ENCODE results near the gene HS1BP3. TPM values are rescaled to one million over a fixed set of nuclear protein-coding genes. Genes with fewer than 3 reads are reported as not detected.

Gene HS1BP3
- total RNA-seq, 1 donor from 2014 or later: 33.2 TPM

DNA sequence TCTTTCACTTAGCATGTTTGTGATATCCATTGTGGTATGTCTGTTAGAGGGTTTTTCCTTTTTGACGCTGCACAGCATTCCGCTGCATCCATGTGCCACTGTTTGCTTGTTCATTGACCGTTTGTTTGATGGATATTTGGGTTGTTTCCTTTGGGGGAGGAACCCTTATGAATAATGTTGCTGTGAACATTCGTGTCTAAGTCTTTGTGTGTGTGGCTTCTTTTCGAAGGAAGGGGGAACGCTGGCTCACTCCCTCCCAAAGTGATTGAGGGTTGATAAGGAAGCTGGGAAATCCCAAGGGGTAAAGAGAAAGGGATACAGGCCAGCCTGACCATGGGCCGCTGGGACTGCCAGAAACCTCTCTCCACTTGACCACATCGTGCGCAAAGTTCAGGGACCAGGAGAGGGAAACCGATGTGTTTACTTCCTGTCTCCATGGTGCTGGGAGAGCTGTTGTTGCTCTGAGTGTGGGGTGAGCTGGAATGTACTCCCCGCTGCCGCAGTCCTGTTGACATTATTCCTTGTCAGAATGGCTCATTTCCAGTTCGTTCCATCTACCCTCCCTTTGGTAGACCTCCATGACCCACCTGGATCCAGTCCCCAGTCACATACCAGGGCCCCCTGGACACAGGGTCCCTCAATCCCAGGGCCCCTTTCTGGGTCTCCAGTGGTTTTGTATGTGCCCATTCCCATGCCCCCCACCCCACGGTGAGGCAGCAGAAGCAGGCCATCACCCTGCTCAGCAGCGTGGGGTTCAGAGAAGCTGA lies 39.6 kb downstream of the HS1BP3 start:
- H3K36me3 Mint-ChIP-seq (ENCODE audit: low read depth): peaks cover 5% of the 10 kb centered on the region
- no peaks in the 10 kb centered on the region for H3K27me3 Mint-ChIP-seq (ENCODE audit: low read depth)
- TF ChIP-seq, protein P1, sequence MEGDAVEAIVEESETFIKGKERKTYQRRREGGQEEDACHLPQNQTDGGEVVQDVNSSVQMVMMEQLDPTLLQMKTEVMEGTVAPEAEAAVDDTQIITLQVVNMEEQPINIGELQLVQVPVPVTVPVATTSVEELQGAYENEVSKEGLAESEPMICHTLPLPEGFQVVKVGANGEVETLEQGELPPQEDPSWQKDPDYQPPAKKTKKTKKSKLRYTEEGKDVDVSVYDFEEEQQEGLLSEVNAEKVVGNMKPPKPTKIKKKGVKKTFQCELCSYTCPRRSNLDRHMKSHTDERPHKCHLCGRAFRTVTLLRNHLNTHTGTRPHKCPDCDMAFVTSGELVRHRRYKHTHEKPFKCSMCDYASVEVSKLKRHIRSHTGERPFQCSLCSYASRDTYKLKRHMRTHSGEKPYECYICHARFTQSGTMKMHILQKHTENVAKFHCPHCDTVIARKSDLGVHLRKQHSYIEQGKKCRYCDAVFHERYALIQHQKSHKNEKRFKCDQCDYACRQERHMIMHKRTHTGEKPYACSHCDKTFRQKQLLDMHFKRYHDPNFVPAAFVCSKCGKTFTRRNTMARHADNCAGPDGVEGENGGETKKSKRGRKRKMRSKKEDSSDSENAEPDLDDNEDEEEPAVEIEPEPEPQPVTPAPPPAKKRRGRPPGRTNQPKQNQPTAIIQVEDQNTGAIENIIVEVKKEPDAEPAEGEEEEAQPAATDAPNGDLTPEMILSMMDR (IDR thresholded peaks at IDR 0.05): no peak
- H3K4me1 Mint-ChIP-seq (ENCODE audit: low read depth): peaks cover 23% of the 10 kb centered on the region
- peak overlapping the region; percentile 84 for H3K27ac Mint-ChIP-seq (ENCODE audit: unreplicated experiment)
- H3K9me3 Mint-ChIP-seq (ENCODE audit: low read depth): peaks cover 9% of the 10 kb centered on the region
- H3K4me3 Mint-ChIP-seq (ENCODE audit: unreplicated experiment): no peak overlapping the region
- DNase-seq (ENCODE audit: low spot score): peak; percentile 54

DNA sequence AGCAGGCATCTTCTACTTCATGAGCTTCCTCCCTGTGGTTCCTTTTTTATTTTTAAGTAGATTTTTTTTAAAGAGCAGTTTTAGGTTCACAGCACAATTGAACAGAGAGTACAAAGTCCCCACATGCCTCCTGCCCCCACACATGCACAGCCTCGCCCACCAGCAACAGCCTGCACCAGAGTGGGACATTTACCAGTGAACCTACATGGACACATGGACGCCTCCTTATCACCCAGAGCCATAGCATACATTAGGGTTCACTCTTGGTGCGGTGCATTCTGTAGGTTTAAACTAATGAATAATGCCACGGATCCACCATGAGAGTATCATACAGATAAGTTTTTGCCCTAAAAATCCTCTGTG lies 40.9 kb downstream of the HS1BP3 start:
- Mint-ChIP-seq H3K4me3 (ENCODE audit: unreplicated experiment) (no peak overlapping the region), H3K27me3 (ENCODE audit: low read depth) (no peaks in the 10 kb centered on the region), H3K27ac (ENCODE audit: unreplicated experiment) (no peak overlapping the region), H3K9me3 (ENCODE audit: low read depth) (peaks cover 9% of the 10 kb centered on the region), H3K4me1 (ENCODE audit: low read depth) (peaks cover 35% of the 10 kb centered on the region), H3K36me3 (ENCODE audit: low read depth) (peaks cover 5% of the 10 kb centered on the region)
- DNase-seq (ENCODE audit: low spot score): peak; percentile 33
- TF ChIP-seq, protein P1 (IDR thresholded peaks at IDR 0.05): no peak

DNA sequence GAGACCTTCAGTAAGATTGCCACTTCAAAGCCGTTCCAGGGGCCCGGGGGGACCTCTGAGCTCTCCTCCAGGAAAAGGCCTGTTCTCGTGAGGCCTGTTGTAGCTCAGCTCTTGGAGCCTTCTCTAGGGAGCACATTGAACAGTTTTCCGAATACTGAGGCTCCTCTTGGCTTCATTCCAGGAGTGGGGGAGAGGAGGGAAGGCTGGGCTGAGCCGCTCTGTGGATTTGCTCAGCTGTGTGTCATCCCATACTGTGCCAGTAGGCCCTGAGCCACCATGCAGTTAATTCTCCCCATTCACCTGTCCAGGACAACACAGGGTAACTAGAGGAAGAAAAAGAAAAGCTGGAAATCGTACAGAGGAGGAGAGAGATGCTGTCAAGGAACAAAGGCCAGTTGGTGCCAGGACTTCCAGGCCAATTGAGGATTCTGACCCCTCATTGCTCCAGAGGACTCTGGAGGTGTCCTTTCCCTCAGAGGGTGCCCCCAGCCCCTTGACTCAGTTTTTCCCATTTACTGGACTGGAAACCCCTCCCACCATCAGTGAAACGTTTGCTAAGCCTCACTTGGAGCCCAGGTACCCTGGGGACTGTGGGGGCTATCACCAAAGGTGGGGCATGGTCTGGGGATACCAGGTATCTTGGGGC lies 41.4 kb downstream of the HS1BP3 start:
- Mint-ChIP-seq H3K9me3 (ENCODE audit: low read depth) (peaks cover 9% of the 10 kb centered on the region), H3K4me3 (ENCODE audit: unreplicated experiment) (no peak overlapping the region), H3K36me3 (ENCODE audit: low read depth) (peaks cover 5% of the 10 kb centered on the region), H3K27me3 (ENCODE audit: low read depth) (no peaks in the 10 kb centered on the region), H3K4me1 (ENCODE audit: low read depth) (peaks cover 38% of the 10 kb centered on the region), H3K27ac (ENCODE audit: unreplicated experiment) (peak overlapping the region; percentile 42)
- TF ChIP-seq, protein P1 (IDR thresholded peaks at IDR 0.05): no peak
- peak; percentile 33 for DNase-seq (ENCODE audit: low spot score)

DNA sequence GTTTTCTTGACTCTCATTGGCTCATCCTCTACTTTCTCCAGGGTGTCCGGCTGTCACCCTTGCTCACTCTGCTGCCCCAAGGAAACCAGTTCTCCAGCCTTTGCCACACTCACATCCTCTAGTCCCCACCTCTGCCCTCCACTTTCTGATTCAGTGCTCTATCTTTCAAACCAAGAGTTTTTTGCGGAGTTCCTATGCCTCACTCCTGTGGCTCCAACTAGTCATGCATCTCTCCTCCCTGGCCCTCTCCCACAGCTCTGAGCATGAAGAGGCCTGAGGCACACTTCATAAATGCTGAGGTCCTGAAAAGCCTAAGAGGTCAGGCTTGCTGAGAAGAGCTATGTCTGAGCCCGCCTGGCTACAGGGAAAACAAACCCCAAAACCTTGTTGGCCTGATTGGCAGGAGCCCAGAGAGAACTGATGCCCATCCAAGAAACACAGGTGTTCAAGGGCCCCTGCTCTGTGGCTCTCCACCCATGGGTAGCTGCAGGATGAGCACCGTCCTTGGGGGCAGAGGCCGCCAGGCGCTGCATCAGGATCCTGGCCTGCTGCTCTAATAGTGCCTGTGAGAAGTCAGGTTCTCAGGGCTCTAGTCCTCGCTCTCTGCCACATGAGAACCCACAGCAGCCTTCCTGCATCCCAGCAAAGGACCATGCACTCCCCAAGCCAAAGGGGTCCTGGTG lies 42.1 kb downstream of the HS1BP3 start:
- peaks cover 37% of the 10 kb centered on the region for H3K4me1 Mint-ChIP-seq (ENCODE audit: low read depth)
- peak; percentile 42 for DNase-seq (ENCODE audit: low spot score)
- no peaks in the 10 kb centered on the region for H3K27me3 Mint-ChIP-seq (ENCODE audit: low read depth)

DNA sequence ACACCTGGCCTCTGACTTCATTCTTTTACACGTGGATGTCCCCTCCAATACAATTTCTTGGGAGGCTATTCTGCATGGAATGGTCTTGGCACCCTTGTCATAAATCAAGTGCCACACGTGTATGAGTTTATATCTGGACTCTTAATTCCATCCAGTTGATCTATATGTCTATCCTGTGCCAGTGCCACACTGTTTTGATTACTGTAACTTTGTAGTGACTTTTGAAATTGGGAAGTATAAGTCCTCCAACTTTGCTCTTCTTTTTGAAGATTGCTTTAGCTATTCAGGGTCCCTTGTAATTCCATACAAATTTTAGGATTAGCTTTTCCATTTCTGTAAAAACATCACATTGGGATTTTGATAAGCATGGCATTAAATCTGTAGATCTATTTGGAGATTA lies 43.5 kb downstream of the HS1BP3 start:
- Mint-ChIP-seq H3K4me1 (ENCODE audit: low read depth) (peaks cover 37% of the 10 kb centered on the region), H3K27ac (ENCODE audit: unreplicated experiment) (no peak overlapping the region), H3K36me3 (ENCODE audit: low read depth) (peaks cover 5% of the 10 kb centered on the region), H3K27me3 (ENCODE audit: low read depth) (no peaks in the 10 kb centered on the region), H3K4me3 (ENCODE audit: unreplicated experiment) (no peak overlapping the region), H3K9me3 (ENCODE audit: low read depth) (peaks cover 9% of the 10 kb centered on the region)
- no peak for DNase-seq (ENCODE audit: low spot score)
- TF ChIP-seq, protein P1 (IDR thresholded peaks at IDR 0.05): no peak

More for the DNA sequence above, 42.1 kb downstream of the HS1BP3 start:
- no peak overlapping the region for H3K4me3 Mint-ChIP-seq (ENCODE audit: unreplicated experiment)
- TF ChIP-seq, protein P1 (IDR thresholded peaks at IDR 0.05): no peak
- peaks cover 9% of the 10 kb centered on the region for H3K9me3 Mint-ChIP-seq (ENCODE audit: low read depth)
- H3K27ac Mint-ChIP-seq (ENCODE audit: unreplicated experiment): peak overlapping the region; percentile 42
- H3K36me3 Mint-ChIP-seq (ENCODE audit: low read depth): peaks cover 5% of the 10 kb centered on the region
